Measurements from ENCODE around the gene DYNLT4. TPM values are rescaled to one million over a fixed set of nuclear protein-coding genes. Genes with fewer than 3 reads are reported as not detected.
A peak's percentile ranks its signal among the peaks of the same experiment; 100 is the strongest.

The DYNLT4 gene
- total and polyA plus RNA-seq, 2 of the 13 experiments (the other 11 are each of a cell fraction or from before 2014, with no cell fraction given), result 0.77 TPM; not detected in 1

DNA sequence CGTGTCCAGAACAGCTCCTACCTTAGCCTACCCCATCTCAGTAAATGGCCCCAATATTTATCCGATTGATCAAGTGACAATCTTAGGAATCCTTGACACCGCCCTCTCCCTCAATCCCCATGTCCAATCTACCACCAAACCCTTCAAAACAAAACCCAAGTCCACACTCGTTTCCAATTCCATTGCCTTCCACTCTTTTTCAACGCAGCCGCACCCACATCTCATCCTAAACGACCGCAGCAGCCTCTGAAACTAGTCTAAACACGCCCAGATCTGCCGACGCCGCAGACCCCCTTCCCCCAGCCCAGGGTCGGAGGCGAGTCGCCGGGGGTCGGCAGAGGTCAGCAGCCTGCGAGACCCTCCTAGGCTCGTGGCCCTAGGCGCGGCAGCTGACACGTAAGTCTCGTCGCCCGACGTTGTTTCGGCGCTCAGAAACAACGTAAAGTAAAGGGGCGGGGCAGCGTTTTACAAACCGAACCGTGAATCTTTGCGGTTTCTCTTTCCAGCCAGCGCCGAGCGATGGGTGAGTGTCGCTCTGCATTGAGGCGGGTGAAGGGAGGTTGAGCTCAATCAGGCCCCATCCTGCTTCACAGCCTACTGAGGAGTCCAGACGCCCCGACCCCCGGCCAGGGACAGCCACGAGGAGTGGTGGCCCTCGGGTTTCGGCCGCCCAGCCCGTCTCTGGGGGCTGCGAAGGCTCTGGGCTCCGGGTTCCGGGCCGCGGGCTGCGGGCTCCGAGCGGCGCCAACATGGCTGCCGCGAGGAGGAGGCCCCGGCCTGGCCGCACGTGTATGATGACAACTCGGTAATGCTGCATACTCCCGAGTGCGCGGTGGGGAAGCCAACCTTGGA, 31.8 kb downstream of the DYNLT4 start, which contains the start of gene RPS8 (continued):
- TF ChIP-seq, protein P1, sequence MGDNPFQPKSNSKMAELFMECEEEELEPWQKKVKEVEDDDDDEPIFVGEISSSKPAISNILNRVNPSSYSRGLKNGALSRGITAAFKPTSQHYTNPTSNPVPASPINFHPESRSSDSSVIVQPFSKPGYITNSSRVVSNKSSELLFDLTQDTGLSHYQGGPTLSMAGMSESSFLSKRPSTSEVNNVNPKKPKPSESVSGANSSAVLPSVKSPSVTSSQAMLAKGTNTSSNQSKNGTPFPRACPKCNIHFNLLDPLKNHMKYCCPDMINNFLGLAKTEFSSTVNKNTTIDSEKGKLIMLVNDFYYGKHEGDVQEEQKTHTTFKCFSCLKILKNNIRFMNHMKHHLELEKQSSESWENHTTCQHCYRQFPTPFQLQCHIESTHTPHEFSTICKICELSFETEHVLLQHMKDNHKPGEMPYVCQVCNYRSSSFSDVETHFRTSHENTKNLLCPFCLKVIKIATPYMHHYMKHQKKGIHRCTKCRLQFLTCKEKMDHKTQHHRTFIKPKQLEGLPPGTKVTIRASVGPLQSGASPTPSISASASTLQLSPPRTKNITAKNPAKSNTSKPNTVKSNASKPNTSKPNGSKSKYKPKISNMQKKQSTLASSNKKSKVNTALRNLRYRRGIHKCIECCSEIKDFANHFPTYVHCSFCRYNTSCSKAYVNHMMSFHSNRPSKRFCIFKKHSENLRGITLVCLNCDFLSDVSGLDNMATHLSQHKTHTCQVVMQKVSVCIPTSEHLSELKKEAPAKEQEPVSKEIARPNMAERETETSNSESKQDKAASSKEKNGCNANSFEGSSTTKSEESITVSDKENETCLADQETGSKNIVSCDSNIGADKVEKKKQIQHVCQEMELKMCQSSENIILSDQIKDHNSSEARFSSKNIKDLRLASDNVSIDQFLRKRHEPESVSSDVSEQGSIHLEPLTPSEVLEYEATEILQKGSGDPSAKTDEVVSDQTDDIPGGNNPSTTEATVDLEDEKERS (CRISPR knock-in tag; IDR thresholded peaks at IDR 0.05), result 0 out of 2 replicates have a peak, but pooled peaks have one; percentile 55
- TF ChIP-seq THAP7 (CRISPR knock-in tag; IDR thresholded peaks at IDR 0.05) (no peak; the same call in 1 of the 2 replicates), DZIP1 (CRISPR knock-in tag; IDR thresholded peaks at IDR 0.05) (no peak), ZNF296 (CRISPR knock-in tag; conservative IDR thresholded peaks at IDR 0.05) (no peak), RNF2 (conservative IDR thresholded peaks at IDR 0.05; ENCODE audit: low read depth) (0 out of 2 replicates have a peak, but pooled peaks have one; percentile 38), IKZF5 (CRISPR knock-in tag; IDR thresholded peaks at IDR 0.05) (peak; percentile 81), SIN3A (IDR thresholded peaks at IDR 0.05; ENCODE audit: borderline replicate concordance, low read depth, low read length) (peak; percentile 89; the same call in 1 of the 2 replicates), GPN1 (CRISPR knock-in tag; IDR thresholded peaks at IDR 0.05; ENCODE audit: borderline replicate concordance) (peak; percentile 78; the same call in 1 of the 2 replicates), NFE2 (CRISPR knock-in tag; IDR thresholded peaks at IDR 0.05) (no peak), ZNF430 (CRISPR knock-in tag; IDR thresholded peaks at IDR 0.05) (no peak)
- TF ChIP-seq, protein P2, sequence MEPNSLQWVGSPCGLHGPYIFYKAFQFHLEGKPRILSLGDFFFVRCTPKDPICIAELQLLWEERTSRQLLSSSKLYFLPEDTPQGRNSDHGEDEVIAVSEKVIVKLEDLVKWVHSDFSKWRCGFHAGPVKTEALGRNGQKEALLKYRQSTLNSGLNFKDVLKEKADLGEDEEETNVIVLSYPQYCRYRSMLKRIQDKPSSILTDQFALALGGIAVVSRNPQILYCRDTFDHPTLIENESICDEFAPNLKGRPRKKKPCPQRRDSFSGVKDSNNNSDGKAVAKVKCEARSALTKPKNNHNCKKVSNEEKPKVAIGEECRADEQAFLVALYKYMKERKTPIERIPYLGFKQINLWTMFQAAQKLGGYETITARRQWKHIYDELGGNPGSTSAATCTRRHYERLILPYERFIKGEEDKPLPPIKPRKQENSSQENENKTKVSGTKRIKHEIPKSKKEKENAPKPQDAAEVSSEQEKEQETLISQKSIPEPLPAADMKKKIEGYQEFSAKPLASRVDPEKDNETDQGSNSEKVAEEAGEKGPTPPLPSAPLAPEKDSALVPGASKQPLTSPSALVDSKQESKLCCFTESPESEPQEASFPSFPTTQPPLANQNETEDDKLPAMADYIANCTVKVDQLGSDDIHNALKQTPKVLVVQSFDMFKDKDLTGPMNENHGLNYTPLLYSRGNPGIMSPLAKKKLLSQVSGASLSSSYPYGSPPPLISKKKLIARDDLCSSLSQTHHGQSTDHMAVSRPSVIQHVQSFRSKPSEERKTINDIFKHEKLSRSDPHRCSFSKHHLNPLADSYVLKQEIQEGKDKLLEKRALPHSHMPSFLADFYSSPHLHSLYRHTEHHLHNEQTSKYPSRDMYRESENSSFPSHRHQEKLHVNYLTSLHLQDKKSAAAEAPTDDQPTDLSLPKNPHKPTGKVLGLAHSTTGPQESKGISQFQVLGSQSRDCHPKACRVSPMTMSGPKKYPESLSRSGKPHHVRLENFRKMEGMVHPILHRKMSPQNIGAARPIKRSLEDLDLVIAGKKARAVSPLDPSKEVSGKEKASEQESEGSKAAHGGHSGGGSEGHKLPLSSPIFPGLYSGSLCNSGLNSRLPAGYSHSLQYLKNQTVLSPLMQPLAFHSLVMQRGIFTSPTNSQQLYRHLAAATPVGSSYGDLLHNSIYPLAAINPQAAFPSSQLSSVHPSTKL (CRISPR knock-in tag; IDR thresholded peaks at IDR 0.05), result peak; percentile 57
